WTC11 (cell line): Measurements from ENCODE around the gene TWF2. TPM values are rescaled to one million over a fixed set of nuclear protein-coding genes. Genes with fewer than 3 reads are reported as not detected.

Experiments
- ATAC-seq: fragments of 200-7000 bp; cut with Tn5 transposase; 2 replicates; pipeline ENCODE4 v1.10.0; 2021; ENCODE audit warnings: mild to moderate bottlenecking, moderate library complexity
- Bru-seq: library from RNA; stranded (reverse); fragments of 400-500 nt; gene quantifications from one replicate; lab custom pipeline; 2021; lab: Mats Ljungman, UMichigan
- CTCF ChIA-PET: fragments of 300-600 bp; sonication (Branson Sonifier 250); formaldehyde crosslinking; loops from one replicate; lab custom pipeline; 2021; ENCODE audit warnings: antibody characterized with exemption; lab: Charles Lee
- POLR2A ChIA-PET: fragments of 350-600 bp; sonication (Branson Sonifier 250); formaldehyde crosslinking; loops from one replicate; lab custom pipeline; 2021; ENCODE audit warnings: antibody characterized with exemption; lab: Charles Lee
- DNase-seq: peaks from one replicate; pipeline ENCODE4 v3.0.0; 2021; ENCODE audit warnings: low spot score
- H3K27ac Mint-ChIP-seq: 2 replicates; pipeline ENCODE4 v1.8.0; 2021; ENCODE audit warnings: mixed read lengths
- H3K27me3 Mint-ChIP-seq: 2 replicates; pipeline ENCODE4 v1.8.0; 2021; ENCODE audit warnings: low read depth, mild to moderate bottlenecking, moderate library complexity, mixed read lengths
- H3K36me3 Mint-ChIP-seq: 2 replicates; pipeline ENCODE4 v1.8.0; 2021; ENCODE audit warnings: mixed read lengths
- H3K4me1 Mint-ChIP-seq: 2 replicates; pipeline ENCODE4 v1.8.0; 2022; ENCODE audit warnings: mixed read lengths
- H3K4me3 Mint-ChIP-seq: 2 replicates; pipeline ENCODE4 v1.8.0; 2021; ENCODE audit warnings: mild to moderate bottlenecking, moderate library complexity, mixed read lengths
- H3K9me3 Mint-ChIP-seq: 2 replicates; pipeline ENCODE4 v1.8.0; 2021; ENCODE audit warnings: mixed read lengths
- CREB1 ChIP-seq: sonication (generic); formaldehyde crosslinking; IDR thresholded peaks from 2 replicates; pipeline ENCODE4 v1.8.0; 2023; ENCODE audit warnings: mild to moderate bottlenecking, missing genetic modification reagents
- CTCF ChIP-seq: fragments of 200-600 bp; IDR thresholded peaks from 2 replicates; pipeline ENCODE4 v1.8.0; 2022; ENCODE audit warnings: antibody characterized with exemption
- E2F1 ChIP-seq: sonication (generic); formaldehyde crosslinking; IDR thresholded peaks from 2 replicates; pipeline ENCODE4 v1.8.0; 2022; ENCODE audit warnings: mild to moderate bottlenecking, missing genetic modification reagents
- E2F5 ChIP-seq: sonication (generic); formaldehyde crosslinking; IDR thresholded peaks from 2 replicates; pipeline ENCODE4 v1.8.1; 2022; ENCODE audit warnings: mild to moderate bottlenecking, moderate library complexity, missing genetic modification reagents
- ESRRA ChIP-seq: sonication (generic); formaldehyde crosslinking; IDR thresholded peaks from 2 replicates; pipeline ENCODE4 v1.8.1; 2022; ENCODE audit warnings: mild to moderate bottlenecking, missing genetic modification reagents, borderline replicate concordance
- ETV6 ChIP-seq: sonication (generic); formaldehyde crosslinking; IDR thresholded peaks from 2 replicates; pipeline ENCODE4 v1.8.1; 2022; ENCODE audit warnings: mild to moderate bottlenecking, missing genetic modification reagents
- FOXP4 ChIP-seq: sonication (generic); formaldehyde crosslinking; IDR thresholded peaks from 2 replicates; pipeline ENCODE4 v1.8.0; 2022; ENCODE audit warnings: mild to moderate bottlenecking, missing genetic modification reagents
- GTF2I ChIP-seq: fragments of 250-450 bp; sonication (Bioruptor Pico); conservative IDR thresholded peaks from 2 replicates; pipeline ENCODE4 v1.4.0; 2021; ENCODE audit warnings: mild to moderate bottlenecking
- HMGXB4 ChIP-seq: sonication (generic); formaldehyde crosslinking; IDR thresholded peaks from 2 replicates; pipeline ENCODE4 v1.8.1; 2023; ENCODE audit warnings: mild to moderate bottlenecking, moderate library complexity, missing genetic modification reagents
- KAT7 ChIP-seq: sonication (generic); formaldehyde crosslinking; IDR thresholded peaks from 2 replicates; pipeline ENCODE4 v1.8.1; 2023; ENCODE audit warnings: missing genetic modification reagents, mild to moderate bottlenecking, borderline replicate concordance
- MAX ChIP-seq: sonication (generic); formaldehyde crosslinking; IDR thresholded peaks from 2 replicates; pipeline ENCODE4 v1.8.0; 2022; ENCODE audit warnings: mild to moderate bottlenecking, missing genetic modification reagents
- PREB ChIP-seq: sonication (generic); formaldehyde crosslinking; IDR thresholded peaks from 2 replicates; pipeline ENCODE4 v1.8.1; 2022; ENCODE audit warnings: mild to moderate bottlenecking, missing genetic modification reagents, moderate library complexity, borderline replicate concordance
- RORB ChIP-seq: fragments of 250-450 bp; sonication (Bioruptor Pico); IDR thresholded peaks from 2 replicates; pipeline ENCODE4 v1.9.0; 2021; ENCODE audit warnings: mild to moderate bottlenecking
- SP1 ChIP-seq: sonication (generic); formaldehyde crosslinking; conservative IDR thresholded peaks from 2 replicates; pipeline ENCODE4 v1.8.1; 2022; ENCODE audit warnings: missing genetic modification reagents
- USF2 ChIP-seq: sonication (generic); formaldehyde crosslinking; IDR thresholded peaks from 2 replicates; pipeline ENCODE4 v1.8.1; 2023; ENCODE audit warnings: mild to moderate bottlenecking, missing genetic modification reagents, moderate library complexity
- ZBTB21 ChIP-seq: sonication (generic); formaldehyde crosslinking; IDR thresholded peaks from 2 replicates; pipeline ENCODE4 v1.8.1; 2023; ENCODE audit warnings: mild to moderate bottlenecking, missing genetic modification reagents, borderline replicate concordance
- ZNF219 ChIP-seq: sonication (generic); formaldehyde crosslinking; IDR thresholded peaks from 2 replicates; pipeline ENCODE4 v1.8.0; 2023; ENCODE audit warnings: missing genetic modification reagents, mild to moderate bottlenecking, borderline replicate concordance
- long read RNA-seq, 3 experiments: library from RNA in 1 of 3; library from capped mRNA in 1 of 3; library from polyadenylated mRNA in 1 of 3; unstranded in 2 of 3; stranded (forward) in 1 of 3; transcript quantifications; one replicate each; pipeline ENCODE4 v2.0.0, GENCODE V29; 2021
- total RNA-seq: library from RNA; stranded (reverse); gene quantifications from 3 replicates; pipeline ENCODE4 v1.2.3, GENCODE V29; 2021

Gene TWF2
- total RNA-seq (60.8 to 71.1 TPM (median 66.3 TPM) in 3 replicates), Bru-seq, nascent RNA (percentile 60 among the genes with signal in this experiment)
- long read RNA-seq, experiment 1, transcript TWF2-201 (9 exons, 1,718 nt) = major isoform, 202 of 221 reads
- long read RNA-seq, experiment 1, partial matches to known transcripts = 9 of 221 reads
- long read RNA-seq, experiment 1, other reads (novel, unspliced or antisense) = 10 of 221 reads
- long read RNA-seq, experiment 2, transcript TWF2-201 (9 exons, 1,718 nt) = major isoform, 62 of 93 reads
- long read RNA-seq, experiment 2, partial matches to known transcripts = 22 of 93 reads
- long read RNA-seq, experiment 2, other reads (novel, unspliced or antisense) = 9 of 93 reads
- long read RNA-seq, experiment 3, transcript TWF2-201 (9 exons, 1,718 nt) = major isoform, 198 of 213 reads
- long read RNA-seq, experiment 3, partial matches to known transcripts = 5 of 213 reads
- long read RNA-seq, experiment 3, other reads (novel, unspliced or antisense) = 10 of 213 reads

GRCh38 chr3:52238761-52239701 is at the start of gene TWF2:
TWF2 (minus strand) TSS chr3:52239158; CDS start chr3:52239016, 142 bp downstream.
- CTCF ChIA-PET = interaction anchor here (0.6 to 9.1 kb wide), 14 partner anchors 8 to 265 kb away, joined by 3 to 222 read pairs (median 6); partner anchors contain the start of genes ABHD14B, DUSP7, POC1A and TLR9
- Mint-ChIP-seq H3K4me1 (peaks cover 43% of the 10 kb centered on the region), H3K27me3 (peaks cover 16% of the 10 kb centered on the region), H3K4me3 (peak within 1 kb of the TSS; percentile 95), H3K9me3 (no peaks in the 10 kb centered on the region), H3K36me3 (no peaks in the 10 kb centered on the region), H3K27ac (peak within 1 kb of the TSS; percentile 89)
- POLR2A ChIA-PET = interaction anchor here (0.6 to 2.8 kb wide), 6 partner anchors 9 to 477 kb away, joined by 3 to 19 read pairs (median 3); partner anchors contain the start of genes GLYCTK, RPL29 and WDR82
- ATAC-seq (peak; percentile 74), DNase-seq (peak; percentile 77)
- TF ChIP-seq CTCF (no peak), CREB1 (CRISPR knock-in tag) (0 out of 2 replicates have a peak, but pooled peaks have one; percentile 50), GTF2I (no peak), RORB (CRISPR knock-in tag) (no peak), USF2 (CRISPR knock-in tag) (0 out of 2 replicates have a peak, but pooled peaks have one; percentile 40), ZBTB21 (CRISPR knock-in tag) (peak; percentile 91), FOXP4 (CRISPR knock-in tag) (peak; percentile 80; the same call in 1 of the 2 replicates), ETV6 (CRISPR knock-in tag) (peak; percentile 25; the same call in 1 of the 2 replicates), SP1 (CRISPR knock-in tag) (peak; percentile 84), ZNF219 (CRISPR knock-in tag) (0 out of 2 replicates have a peak, but pooled peaks have one; percentile 34), HMGXB4 (CRISPR knock-in tag) (peak; percentile 84), PREB (0 out of 2 replicates have a peak, but pooled peaks have one; percentile 40), E2F1 (CRISPR knock-in tag) (peak; percentile 45; the same call in 1 of the 2 replicates), MAX (CRISPR knock-in tag) (peak; percentile 51; the same call in 1 of the 2 replicates), ESRRA (CRISPR knock-in tag) (peak; percentile 62; the same call in 1 of the 2 replicates), E2F5 (CRISPR knock-in tag) (0 out of 2 replicates have a peak, but pooled peaks have one; percentile 45), KAT7 (CRISPR knock-in tag) (peak; percentile 97; the same call in 1 of the 2 replicates)
